Endothelial cell (in vitro differentiated cells): ENCODE measurements around the gene CSGALNACT2. TPM values are rescaled to one million over a fixed set of nuclear protein-coding genes. Genes with fewer than 3 reads are reported as not detected.

Experiments
- DNase-seq: peaks from one replicate; pipeline ENCODE4 v3.0.0; 2021; ENCODE audit warnings: low spot score
- H3K27ac Mint-ChIP-seq: one replicate; pipeline ENCODE4 v1.8.0; 2021; ENCODE audit warnings: mixed read lengths, inconsistent platforms; ENCODE audit not compliant: unreplicated experiment
- H3K27me3 Mint-ChIP-seq: one replicate; pipeline ENCODE4 v1.8.0; 2021; ENCODE audit warnings: mild to moderate bottlenecking, moderate library complexity, mixed read lengths, inconsistent platforms; ENCODE audit not compliant: unreplicated experiment
- H3K36me3 Mint-ChIP-seq: one replicate; pipeline ENCODE4 v1.8.0; 2021; ENCODE audit warnings: mild to moderate bottlenecking, low read depth, mixed read lengths, inconsistent platforms; ENCODE audit not compliant: unreplicated experiment
- H3K4me1 Mint-ChIP-seq: one replicate; pipeline ENCODE4 v1.8.0; 2021; ENCODE audit warnings: mild to moderate bottlenecking, mixed read lengths, inconsistent platforms; ENCODE audit not compliant: unreplicated experiment
- H3K4me3 Mint-ChIP-seq: one replicate; pipeline ENCODE4 v1.8.0; 2021; ENCODE audit warnings: mild to moderate bottlenecking, mixed read lengths, inconsistent platforms; ENCODE audit not compliant: unreplicated experiment
- H3K9me3 Mint-ChIP-seq: one replicate; pipeline ENCODE4 v1.8.0; 2021; ENCODE audit warnings: mixed read lengths, inconsistent platforms; ENCODE audit not compliant: unreplicated experiment
- total RNA-seq: library from RNA; stranded (reverse); fragmentation: NEBNext Ultra II Directional; extraction: Animal tissue kit (Norgen Biotek cat#: 25700); gene quantifications from one replicate; pipeline ENCODE4 v1.2.1, GENCODE V29; 2021; ENCODE audit not compliant: unreplicated experiment
- TF ChIP-seq, protein P1 (sequence below): fragments of 200-600 bp; sonication (generic); IDR thresholded peaks from one replicate; pipeline ENCODE4 v1.5.0; 2021; ENCODE audit warnings: antibody characterized with exemption; ENCODE audit not compliant: unreplicated experiment

The CSGALNACT2 gene
- total RNA-seq, 1 donor from 2014 or later = 3.8 TPM

DNA sequence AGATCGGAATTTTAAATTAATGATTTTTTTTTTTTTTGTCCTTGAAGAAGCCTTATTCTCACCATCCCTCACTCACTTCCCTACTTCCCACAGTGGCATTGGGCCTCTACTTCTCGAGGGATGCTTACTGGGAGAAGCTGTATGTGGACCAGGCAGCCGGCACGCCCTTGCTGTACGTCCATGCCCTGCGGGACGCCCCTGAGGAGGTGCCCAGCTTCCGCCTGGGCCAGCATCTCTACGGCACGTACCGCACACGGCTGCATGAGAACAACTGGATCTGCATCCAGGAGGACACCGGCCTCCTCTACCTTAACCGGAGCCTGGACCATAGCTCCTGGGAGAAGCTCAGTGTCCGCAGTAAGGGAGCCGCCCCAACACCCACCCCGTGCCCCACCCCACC, 37.9 kb upstream of the CSGALNACT2 start:
- TF ChIP-seq, protein P1, sequence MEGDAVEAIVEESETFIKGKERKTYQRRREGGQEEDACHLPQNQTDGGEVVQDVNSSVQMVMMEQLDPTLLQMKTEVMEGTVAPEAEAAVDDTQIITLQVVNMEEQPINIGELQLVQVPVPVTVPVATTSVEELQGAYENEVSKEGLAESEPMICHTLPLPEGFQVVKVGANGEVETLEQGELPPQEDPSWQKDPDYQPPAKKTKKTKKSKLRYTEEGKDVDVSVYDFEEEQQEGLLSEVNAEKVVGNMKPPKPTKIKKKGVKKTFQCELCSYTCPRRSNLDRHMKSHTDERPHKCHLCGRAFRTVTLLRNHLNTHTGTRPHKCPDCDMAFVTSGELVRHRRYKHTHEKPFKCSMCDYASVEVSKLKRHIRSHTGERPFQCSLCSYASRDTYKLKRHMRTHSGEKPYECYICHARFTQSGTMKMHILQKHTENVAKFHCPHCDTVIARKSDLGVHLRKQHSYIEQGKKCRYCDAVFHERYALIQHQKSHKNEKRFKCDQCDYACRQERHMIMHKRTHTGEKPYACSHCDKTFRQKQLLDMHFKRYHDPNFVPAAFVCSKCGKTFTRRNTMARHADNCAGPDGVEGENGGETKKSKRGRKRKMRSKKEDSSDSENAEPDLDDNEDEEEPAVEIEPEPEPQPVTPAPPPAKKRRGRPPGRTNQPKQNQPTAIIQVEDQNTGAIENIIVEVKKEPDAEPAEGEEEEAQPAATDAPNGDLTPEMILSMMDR = no peak
- Mint-ChIP-seq H3K36me3 (no peaks in the 10 kb centered on the region), H3K9me3 (no peaks in the 10 kb centered on the region), H3K27ac (no peak overlapping the region), H3K4me1 (no peaks in the 10 kb centered on the region), H3K27me3 (peaks cover 9% of the 10 kb centered on the region), H3K4me3 (no peak overlapping the region)
- DNase-seq = no peak

DNA sequence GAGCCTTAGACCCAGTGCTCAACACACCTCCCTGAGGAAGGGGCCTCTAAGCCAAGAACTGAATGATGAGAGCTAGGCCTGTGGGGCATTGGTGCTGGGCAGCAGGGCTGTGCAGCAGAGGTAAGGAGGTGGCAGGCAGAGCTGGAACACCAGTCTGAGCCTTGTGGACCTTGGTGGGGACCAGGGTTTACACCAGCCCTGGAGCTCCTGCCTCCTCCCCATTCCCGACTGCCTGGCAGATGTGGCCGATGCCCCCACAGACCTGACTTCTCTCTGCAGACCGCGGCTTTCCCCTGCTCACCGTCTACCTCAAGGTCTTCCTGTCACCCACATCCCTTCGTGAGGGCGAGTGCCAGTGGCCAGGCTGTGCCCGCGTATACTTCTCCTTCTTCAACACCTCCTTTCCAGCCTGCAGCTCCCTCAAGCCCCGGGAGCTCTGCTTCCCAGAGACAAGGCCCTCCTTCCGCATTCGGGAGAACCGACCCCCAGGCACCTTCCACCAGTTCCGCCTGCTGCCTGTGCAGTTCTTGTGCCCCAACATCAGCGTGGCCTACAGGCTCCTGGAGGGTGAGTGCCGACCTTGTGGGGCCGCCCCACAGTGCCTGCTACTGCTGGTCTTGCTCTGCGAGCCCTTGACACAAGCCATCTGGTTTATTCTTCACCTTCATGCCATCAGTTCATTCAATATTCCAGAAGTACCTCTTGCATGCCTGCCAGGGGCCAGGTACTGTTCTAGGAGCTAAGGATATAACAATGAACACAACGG, 36.0 kb upstream of the CSGALNACT2 start:
- Mint-ChIP-seq H3K27me3 (peaks cover 9% of the 10 kb centered on the region), H3K4me3 (no peak overlapping the region), H3K9me3 (no peaks in the 10 kb centered on the region), H3K36me3 (no peaks in the 10 kb centered on the region), H3K4me1 (no peaks in the 10 kb centered on the region), H3K27ac (no peak overlapping the region)
- DNase-seq = no peak
- TF ChIP-seq, protein P1 = no peak

DNA sequence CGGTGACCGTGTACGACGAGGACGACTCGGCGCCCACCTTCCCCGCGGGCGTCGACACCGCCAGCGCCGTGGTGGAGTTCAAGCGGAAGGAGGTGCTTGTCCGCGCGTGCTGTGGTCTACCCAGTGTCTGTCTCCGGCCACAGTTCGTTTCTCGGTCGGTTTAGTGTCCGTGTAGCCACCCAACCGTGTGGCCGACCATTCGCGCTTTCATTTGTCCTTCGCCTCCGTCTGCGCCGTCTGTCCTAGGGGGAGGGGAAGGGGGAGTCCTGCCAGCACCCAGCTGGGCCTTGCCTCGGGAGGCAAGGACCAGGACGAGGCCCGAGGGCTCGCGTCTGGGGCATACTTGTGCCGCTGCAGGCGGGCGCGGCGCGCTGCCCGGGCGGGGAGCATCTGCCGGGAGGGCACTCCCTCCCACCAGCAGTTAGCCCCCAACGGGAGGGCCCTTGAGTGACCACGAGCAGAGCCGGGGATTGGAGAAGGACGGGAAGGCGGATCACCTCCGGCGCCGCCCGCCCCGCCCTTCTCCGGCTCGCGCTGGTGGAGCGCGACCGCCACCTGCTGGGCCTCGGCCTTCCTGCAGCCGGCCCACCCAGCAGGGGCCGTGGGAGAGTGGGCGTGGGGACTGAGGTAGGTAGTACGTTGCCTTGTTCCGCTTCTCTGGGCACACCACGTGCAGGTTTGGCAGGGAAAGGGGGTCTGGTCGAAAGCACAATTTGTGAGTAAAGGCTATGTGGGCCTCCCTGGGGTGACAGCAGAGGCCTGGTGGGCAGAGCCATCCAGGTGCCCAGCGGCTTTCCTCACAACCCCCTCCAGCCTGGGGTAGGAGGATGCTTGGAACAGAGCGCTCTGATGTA, 32.9 kb upstream of the CSGALNACT2 start:
- peak; percentile 86 for DNase-seq
- H3K27me3 Mint-ChIP-seq = peaks cover 19% of the 10 kb centered on the region
- H3K27ac Mint-ChIP-seq = no peak overlapping the region
- H3K4me1 Mint-ChIP-seq = no peaks in the 10 kb centered on the region
- no peaks in the 10 kb centered on the region for H3K36me3 Mint-ChIP-seq
- no peaks in the 10 kb centered on the region for H3K9me3 Mint-ChIP-seq
- TF ChIP-seq, protein P1 = peak; percentile 98
- H3K4me3 Mint-ChIP-seq = peak overlapping the region; percentile 31

DNA sequence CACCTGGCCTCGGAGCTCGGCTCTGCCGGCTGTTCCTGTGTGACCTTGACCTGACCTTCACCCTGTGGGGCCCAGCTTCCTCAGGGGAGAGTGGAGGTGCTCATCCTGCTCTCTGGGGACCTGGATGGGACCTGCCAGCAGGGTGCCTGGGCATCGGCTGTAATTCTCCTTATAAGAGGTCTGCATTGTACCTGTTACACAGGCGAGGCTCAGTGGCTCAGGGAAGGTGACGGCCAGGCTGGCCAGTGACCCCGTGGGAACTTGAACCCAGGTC, 32.4 kb upstream of the CSGALNACT2 start:
- H3K27me3 Mint-ChIP-seq = peaks cover 19% of the 10 kb centered on the region
- no peak overlapping the region for H3K27ac Mint-ChIP-seq
- no peaks in the 10 kb centered on the region for H3K36me3 Mint-ChIP-seq
- H3K9me3 Mint-ChIP-seq = no peaks in the 10 kb centered on the region
- H3K4me3 Mint-ChIP-seq = no peak overlapping the region
- TF ChIP-seq, protein P1 = no peak
- H3K4me1 Mint-ChIP-seq = no peaks in the 10 kb centered on the region
- no peak for DNase-seq
